Activated CD4-positive, alpha-beta T cell treated with anti-CD3 and anti-CD28 coated beads, Interleukin-2, amount 10 ng/mL, durations not matched to agents 7 days and 5 days (primary cell): Measurements from ENCODE around the gene ZNF521. TPM values are rescaled to one million over a fixed set of nuclear protein-coding genes. Genes with fewer than 3 reads are reported as not detected.

Source experiments
- CTCF ChIA-PET: fragments of 350-600 bp; sonication (Branson Sonifier 250); formaldehyde crosslinking; loops from one replicate; lab custom pipeline; 2021; ENCODE audit warnings: antibody characterized with exemption; lab: Charles Lee
- POLR2A ChIA-PET: fragments of 350-600 bp; sonication (Branson Sonifier 250); formaldehyde crosslinking; loops from one replicate; lab custom pipeline; 2021; ENCODE audit warnings: antibody characterized with exemption; lab: Charles Lee
- DNase-seq: peaks from one replicate; pipeline ENCODE4 v3.0.0-alpha.2; 2020
- H3K27ac Mint-ChIP-seq: one replicate; pipeline ENCODE4 v1.8.0; 2021; ENCODE audit warnings: mild to moderate bottlenecking, moderate library complexity, mixed read lengths
- H3K27me3 Mint-ChIP-seq: one replicate; pipeline ENCODE4 v1.8.0; 2021; ENCODE audit warnings: mixed read lengths
- H3K36me3 Mint-ChIP-seq: one replicate; pipeline ENCODE4 v1.8.0; 2021; ENCODE audit warnings: low read depth, mixed read lengths
- H3K4me1 Mint-ChIP-seq: one replicate; pipeline ENCODE4 v1.8.0; 2021; ENCODE audit warnings: mixed read lengths
- H3K4me3 Mint-ChIP-seq: one replicate; pipeline ENCODE4 v1.8.0; 2021; ENCODE audit warnings: mild to moderate bottlenecking, moderate library complexity, mixed read lengths
- H3K9me3 Mint-ChIP-seq: one replicate; pipeline ENCODE4 v1.8.0; 2021; ENCODE audit warnings: mixed read lengths
- total RNA-seq, 2 experiments: library from RNA; stranded (reverse); gene quantifications; one replicate each; pipeline ENCODE4 v1.2.3, GENCODE V29; 2021

Gene ZNF521
- total RNA-seq, 2 experiments from 2014 or later, result not detected

DNA sequence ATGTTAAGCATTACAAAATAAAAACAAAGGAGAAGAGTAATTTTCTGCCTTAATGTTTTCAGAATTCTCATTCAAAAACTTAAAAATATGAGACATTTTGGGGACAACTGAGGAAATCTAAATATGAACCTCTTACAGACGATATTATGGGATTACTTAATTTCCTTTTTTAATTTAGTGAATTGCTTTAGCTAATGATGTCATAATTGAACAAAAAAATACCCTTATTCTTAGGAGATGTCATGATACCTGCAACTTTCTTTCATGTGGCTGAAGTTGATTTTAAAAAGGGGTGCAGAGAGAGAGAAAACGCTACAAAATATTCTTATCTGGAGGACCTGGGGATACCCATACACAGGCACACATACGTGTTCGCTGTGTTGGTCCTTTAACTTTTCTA lies 129.3 kb downstream of the ZNF521 start:
- Mint-ChIP-seq H3K27ac (no peak overlapping the region), H3K9me3 (no peaks in the 10 kb centered on the region), H3K27me3 (no peaks in the 10 kb centered on the region), H3K4me1 (no peaks in the 10 kb centered on the region), H3K36me3 (no peaks in the 10 kb centered on the region), H3K4me3 (no peak overlapping the region)
- CTCF ChIA-PET, result no interaction called here
- no peak for DNase-seq
- POLR2A ChIA-PET, result no interaction called here

DNA sequence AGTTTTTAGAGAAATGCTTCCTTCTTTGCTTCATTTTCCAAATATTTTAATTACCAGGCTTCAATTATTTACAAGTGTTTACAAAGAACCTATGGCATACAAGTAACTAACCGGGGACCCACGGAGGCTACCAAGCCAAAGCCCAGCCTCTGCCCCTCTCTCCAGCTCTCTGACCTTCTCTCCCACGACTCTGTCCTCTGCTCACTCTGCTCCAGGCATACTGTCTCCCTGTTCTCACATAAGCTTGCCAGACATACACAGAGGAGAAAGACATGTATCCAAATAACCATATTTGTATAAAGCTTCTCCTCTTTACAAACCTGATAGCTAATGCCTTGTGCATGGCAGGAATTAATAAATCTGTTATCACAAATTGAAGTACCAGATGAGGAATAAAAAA lies 141.3 kb downstream of the ZNF521 start:
- POLR2A ChIA-PET, result no interaction called here
- no peak overlapping the region for H3K4me3 Mint-ChIP-seq
- no peaks in the 10 kb centered on the region for H3K27me3 Mint-ChIP-seq

DNA sequence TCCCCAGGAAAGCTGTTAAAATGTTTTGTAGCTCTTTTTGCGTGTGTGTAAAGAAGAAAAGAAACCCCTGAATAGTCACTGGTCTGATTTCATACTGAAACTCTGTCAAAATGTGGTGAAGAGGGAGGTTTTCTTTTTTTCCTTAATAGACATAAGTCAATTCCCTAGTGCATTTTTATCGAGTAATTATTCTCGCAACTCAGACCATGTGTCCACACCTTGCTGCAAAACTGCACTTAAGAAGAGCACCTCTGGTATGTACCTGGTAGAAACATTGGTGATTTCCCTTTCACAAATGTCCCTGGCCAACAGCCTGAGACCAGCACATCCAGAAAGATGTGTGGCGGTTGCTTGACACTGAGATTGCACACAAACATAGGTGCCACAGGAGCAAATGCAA lies 159.9 kb downstream of the ZNF521 start:
- no peak for DNase-seq
- no peaks in the 10 kb centered on the region for H3K4me1 Mint-ChIP-seq
- H3K9me3 Mint-ChIP-seq, result no peaks in the 10 kb centered on the region
- peaks cover 2% of the 10 kb centered on the region for H3K27me3 Mint-ChIP-seq
- H3K36me3 Mint-ChIP-seq, result no peaks in the 10 kb centered on the region
- POLR2A ChIA-PET, result no interaction called here
- H3K27ac Mint-ChIP-seq, result no peak overlapping the region
- H3K4me3 Mint-ChIP-seq, result no peak overlapping the region
- CTCF ChIA-PET, result no interaction called here

More for the DNA sequence above, 141.3 kb downstream of the ZNF521 start:
- no peak for DNase-seq
- H3K4me1 Mint-ChIP-seq, result no peaks in the 10 kb centered on the region
- H3K9me3 Mint-ChIP-seq, result no peaks in the 10 kb centered on the region
- no peaks in the 10 kb centered on the region for H3K36me3 Mint-ChIP-seq
- CTCF ChIA-PET, result no interaction called here
- no peak overlapping the region for H3K27ac Mint-ChIP-seq

DNA sequence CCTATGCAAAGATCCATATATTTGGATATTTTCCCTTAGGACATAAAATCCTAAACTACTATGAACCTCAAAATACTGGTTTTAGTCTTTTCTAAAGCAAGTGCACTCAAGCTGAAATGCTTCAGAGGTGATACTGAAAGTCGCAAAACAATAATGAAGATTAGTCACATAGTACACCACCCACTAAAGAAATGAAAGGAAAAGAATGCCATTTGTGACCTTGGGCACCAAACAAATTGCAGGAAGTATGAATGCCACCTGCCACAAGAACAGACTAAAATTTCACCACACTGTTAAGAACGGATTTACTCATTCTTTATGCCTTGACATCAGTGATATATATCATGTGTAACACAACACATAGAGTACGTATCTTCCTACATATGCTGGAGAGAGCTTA lies 161.5 kb downstream of the ZNF521 start:
- Mint-ChIP-seq H3K27me3 (peaks cover 2% of the 10 kb centered on the region), H3K27ac (no peak overlapping the region), H3K36me3 (no peaks in the 10 kb centered on the region), H3K4me1 (no peaks in the 10 kb centered on the region), H3K9me3 (no peaks in the 10 kb centered on the region), H3K4me3 (no peak overlapping the region)
- ChIA-PET POLR2A (no interaction called here), CTCF (no interaction called here)
- no peak for DNase-seq

DNA sequence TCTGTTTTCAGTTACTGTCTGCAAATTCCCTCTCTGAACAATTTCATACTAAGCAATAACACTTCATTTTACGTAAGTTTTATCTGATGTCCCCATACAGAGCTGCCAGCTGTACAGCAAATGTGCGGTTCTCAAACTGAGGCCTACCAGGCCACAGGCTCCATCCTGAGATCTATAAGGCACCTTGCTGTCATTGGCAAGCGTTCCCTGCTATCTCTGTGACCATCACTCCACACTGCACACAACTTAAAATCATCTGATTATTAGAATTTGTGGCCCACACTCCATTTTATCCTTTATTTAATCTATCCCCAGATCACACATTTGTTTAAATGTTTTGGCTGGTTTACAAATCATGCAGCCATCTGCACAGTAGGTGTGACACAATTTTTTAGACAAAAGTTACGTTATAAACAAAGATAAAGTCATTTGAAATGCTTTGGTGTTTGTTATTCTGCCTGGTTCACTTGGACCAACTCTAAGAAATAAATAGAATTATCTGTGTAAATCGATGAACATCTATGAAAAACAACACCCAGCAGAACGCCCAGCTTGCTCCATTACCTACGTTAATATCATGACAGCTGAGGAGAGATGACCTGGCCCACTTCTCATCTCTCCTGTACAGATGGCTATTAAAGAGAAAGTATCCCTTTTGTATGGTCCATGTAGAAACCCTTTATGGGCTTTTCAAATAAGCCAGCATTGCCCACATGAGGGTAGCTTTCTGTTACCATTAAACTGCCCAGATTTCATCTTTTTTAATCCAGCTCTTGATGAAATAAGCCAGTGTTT lies 162.4 kb downstream of the ZNF521 start:
- Mint-ChIP-seq H3K36me3 (no peaks in the 10 kb centered on the region), H3K27ac (no peak overlapping the region), H3K4me1 (no peaks in the 10 kb centered on the region), H3K9me3 (no peaks in the 10 kb centered on the region), H3K27me3 (no peaks in the 10 kb centered on the region), H3K4me3 (no peak overlapping the region)
- DNase-seq, result no peak
- POLR2A ChIA-PET, result no interaction called here
- CTCF ChIA-PET, result interaction anchor here (0.7 kb wide), 1 partner anchor 26 kb away, joined by 3 read pairs; no protein-coding TSS in a partner anchor

DNA sequence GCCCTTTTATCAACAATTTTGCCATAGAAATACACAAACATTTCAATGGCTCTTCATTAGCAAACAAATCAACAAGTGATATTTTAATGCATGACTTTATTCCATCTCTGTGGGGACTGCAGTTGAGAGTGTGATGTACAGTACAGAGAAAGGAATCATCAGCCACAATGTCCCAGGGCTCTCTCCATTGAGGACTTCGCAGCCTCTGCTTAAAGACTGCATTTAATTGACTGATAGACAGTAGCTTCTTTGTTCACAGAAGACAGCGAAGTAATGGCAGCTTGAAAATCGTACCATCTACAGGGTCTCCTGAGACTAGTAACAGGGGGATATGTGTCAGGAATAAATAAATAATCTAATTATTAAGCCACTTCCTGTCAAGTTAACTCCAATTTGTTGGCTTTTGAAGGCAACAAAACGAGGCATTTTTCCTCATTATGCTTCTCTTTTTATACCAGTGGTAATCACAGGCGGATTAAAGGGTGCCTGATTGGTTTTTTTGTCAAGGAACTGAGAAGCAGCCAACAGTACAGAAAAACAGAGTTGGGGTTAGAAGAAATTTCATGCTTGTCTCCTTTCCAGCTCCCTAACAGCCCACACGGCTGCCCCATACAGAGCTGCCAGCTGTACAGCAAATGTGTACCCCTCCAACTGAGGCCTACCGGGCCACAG lies 164.3 kb downstream of the ZNF521 start:
- CTCF ChIA-PET, result interaction anchor here (0.7 kb wide), 1 partner anchor 13 kb away, joined by 3 read pairs; no protein-coding TSS in a partner anchor

DNA sequence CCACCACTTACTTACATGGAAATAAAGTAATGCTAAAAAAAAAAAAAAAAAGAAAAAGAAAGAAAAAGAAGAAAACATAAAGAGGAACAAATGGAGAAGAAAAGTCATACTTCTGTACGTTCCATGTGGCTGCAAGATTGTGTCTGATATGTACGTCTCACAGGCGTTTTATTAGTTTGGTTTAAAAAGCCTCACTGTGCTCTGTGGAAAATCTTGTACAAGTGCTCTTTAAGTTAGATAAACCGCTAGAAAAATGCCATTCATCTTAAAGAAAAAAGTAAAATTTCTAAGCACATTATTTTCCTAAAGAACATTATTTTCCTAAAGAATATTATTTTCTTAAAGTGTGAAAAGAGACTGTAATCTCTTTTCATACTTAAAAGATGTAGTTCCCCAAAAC lies 165.1 kb downstream of the ZNF521 start:
- Mint-ChIP-seq H3K27ac (no peak overlapping the region), H3K36me3 (no peaks in the 10 kb centered on the region), H3K4me3 (no peak overlapping the region), H3K4me1 (no peaks in the 10 kb centered on the region), H3K9me3 (no peaks in the 10 kb centered on the region), H3K27me3 (no peaks in the 10 kb centered on the region)
- DNase-seq, result no peak
- ChIA-PET CTCF (interaction anchor here (0.5 kb wide), 1 partner anchor 1795 kb away, joined by 3 read pairs; no protein-coding TSS in a partner anchor), POLR2A (no interaction called here)

More for the DNA sequence above, 164.3 kb downstream of the ZNF521 start:
- Mint-ChIP-seq H3K4me1 (no peaks in the 10 kb centered on the region), H3K36me3 (no peaks in the 10 kb centered on the region), H3K4me3 (no peak overlapping the region), H3K27me3 (no peaks in the 10 kb centered on the region), H3K9me3 (no peaks in the 10 kb centered on the region), H3K27ac (no peak overlapping the region)
- POLR2A ChIA-PET, result no interaction called here
- no peak for DNase-seq

DNA sequence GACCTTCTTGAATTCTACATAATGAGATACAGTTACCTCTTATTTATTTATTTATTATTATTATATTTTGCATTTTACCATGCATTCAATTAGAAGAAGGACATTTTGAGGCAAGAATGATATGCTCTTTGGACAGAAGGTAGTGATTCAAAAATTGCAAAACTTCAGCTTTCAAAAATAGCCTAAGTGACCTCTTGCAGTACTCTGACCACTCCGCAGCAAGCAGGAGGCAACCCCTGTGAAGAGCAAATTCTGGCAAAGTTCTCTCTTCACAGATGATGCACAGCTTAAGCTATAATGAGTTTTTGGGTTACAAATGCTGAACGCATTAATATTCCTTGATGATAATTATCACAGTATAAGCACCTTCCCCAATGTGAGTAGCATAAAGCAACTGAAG lies 170.0 kb downstream of the ZNF521 start:
- POLR2A ChIA-PET, result no interaction called here
- no peak for DNase-seq
- Mint-ChIP-seq H3K27ac (no peak overlapping the region), H3K36me3 (no peaks in the 10 kb centered on the region), H3K4me3 (no peak overlapping the region), H3K9me3 (no peaks in the 10 kb centered on the region), H3K27me3 (no peaks in the 10 kb centered on the region), H3K4me1 (no peaks in the 10 kb centered on the region)
- CTCF ChIA-PET, result no interaction called here

DNA sequence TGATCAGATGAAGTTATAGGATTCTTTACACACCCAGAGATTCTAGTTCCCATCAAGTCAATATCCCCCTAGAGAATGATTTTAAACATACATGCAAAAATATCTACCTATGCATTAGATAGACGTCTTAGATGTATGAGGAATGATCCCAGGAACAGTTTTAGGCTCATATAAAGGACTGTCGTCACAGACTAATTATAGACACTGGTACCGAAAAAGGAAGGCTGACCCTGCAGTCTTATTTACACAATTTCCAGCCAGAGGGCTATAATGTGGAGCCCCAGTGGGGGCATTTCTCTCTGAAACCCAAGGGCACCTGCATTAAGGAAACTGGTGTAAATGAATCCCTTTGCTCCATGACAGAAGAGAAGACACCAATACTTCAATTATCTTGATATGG lies 170.4 kb downstream of the ZNF521 start:
- Mint-ChIP-seq H3K27ac (no peak overlapping the region), H3K9me3 (no peaks in the 10 kb centered on the region), H3K4me3 (no peak overlapping the region), H3K4me1 (no peaks in the 10 kb centered on the region), H3K27me3 (no peaks in the 10 kb centered on the region), H3K36me3 (no peaks in the 10 kb centered on the region)
- CTCF ChIA-PET, result no interaction called here
- POLR2A ChIA-PET, result no interaction called here
- no peak for DNase-seq

DNA sequence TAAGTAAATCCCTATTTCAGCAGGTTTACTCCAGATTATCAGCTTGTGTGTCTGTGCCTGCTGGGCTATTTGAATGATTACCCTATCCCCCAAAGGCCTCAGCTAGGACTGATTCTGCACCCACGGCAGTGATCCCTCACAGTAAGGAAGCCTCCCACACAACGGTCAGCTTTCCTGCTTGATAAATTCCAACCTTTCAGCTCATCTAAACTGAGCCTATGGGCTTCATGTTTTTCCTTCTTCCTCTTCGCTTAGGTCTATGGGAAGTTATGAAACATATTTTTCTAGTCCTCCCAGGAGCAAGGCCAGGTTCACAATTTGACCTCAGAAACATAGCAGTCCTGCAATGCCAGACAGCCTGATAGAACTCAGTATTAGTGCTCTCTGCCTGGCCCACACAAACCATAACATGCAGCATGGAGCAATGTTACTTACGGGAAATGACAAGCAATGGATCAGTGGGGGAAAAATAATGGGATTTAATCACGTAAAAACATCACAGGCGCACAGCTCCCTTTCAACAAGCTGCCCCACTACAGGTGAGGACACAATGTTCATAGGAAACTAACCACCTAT lies 170.9 kb downstream of the ZNF521 start:
- Mint-ChIP-seq H3K4me3 (no peak overlapping the region), H3K9me3 (no peaks in the 10 kb centered on the region), H3K4me1 (no peaks in the 10 kb centered on the region), H3K36me3 (no peaks in the 10 kb centered on the region), H3K27me3 (no peaks in the 10 kb centered on the region), H3K27ac (no peak overlapping the region)
- CTCF ChIA-PET, result no interaction called here
- POLR2A ChIA-PET, result no interaction called here
- no peak for DNase-seq

DNA sequence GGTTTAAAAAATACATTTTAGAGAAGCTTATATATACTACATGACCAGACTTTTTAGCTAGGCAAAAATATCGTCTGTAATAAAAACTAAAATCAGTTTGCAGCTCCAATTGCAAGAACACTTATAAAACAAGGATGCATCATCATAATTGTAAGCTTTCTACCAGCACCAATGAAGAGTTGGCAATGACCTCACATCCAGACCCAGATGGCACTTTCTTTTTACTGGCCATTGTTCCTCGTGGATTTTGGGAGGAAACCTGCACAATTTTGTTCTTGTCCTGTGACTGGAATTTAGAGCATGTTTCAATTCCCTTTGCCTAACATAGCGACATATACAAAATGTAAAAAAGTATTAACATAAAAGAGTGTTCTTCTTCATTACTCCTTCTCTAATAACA lies 174.3 kb downstream of the ZNF521 start:
- no peaks in the 10 kb centered on the region for H3K9me3 Mint-ChIP-seq
- H3K27ac Mint-ChIP-seq, result no peak overlapping the region
- no peaks in the 10 kb centered on the region for H3K27me3 Mint-ChIP-seq
- H3K4me1 Mint-ChIP-seq, result no peaks in the 10 kb centered on the region
- no peak overlapping the region for H3K4me3 Mint-ChIP-seq
- ChIA-PET POLR2A (no interaction called here), CTCF (no interaction called here)
- no peaks in the 10 kb centered on the region for H3K36me3 Mint-ChIP-seq
- no peak for DNase-seq

DNA sequence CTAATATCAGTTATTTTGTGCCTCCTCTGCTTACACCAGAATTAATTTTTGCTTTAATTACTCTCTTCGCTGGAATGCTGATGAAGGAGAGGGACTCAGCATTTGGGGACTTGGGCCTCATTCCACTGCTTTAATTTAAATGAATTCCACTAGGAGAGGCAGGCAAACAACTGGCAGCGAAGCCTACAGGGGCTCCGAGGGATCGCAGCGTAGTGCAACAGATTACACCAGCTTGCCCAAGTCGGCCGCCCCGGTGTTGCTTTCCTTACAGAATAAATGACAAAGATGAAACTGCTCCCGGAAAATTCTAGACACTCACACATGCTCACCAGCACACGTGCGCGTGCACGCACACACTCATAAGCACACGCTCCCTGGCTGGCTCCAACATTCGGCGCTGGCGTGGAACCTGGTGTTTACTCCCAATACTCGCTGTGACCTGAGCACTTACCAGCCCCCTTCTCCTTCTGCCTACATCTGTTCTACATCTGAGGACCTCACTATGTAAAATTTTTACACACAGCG lies 175.4 kb downstream of the ZNF521 start:
- no peaks in the 10 kb centered on the region for H3K36me3 Mint-ChIP-seq
- no peaks in the 10 kb centered on the region for H3K27me3 Mint-ChIP-seq
- no peaks in the 10 kb centered on the region for H3K9me3 Mint-ChIP-seq
- DNase-seq, result no peak
- no peak overlapping the region for H3K4me3 Mint-ChIP-seq
- POLR2A ChIA-PET, result no interaction called here
- H3K4me1 Mint-ChIP-seq, result no peaks in the 10 kb centered on the region
- no peak overlapping the region for H3K27ac Mint-ChIP-seq
- CTCF ChIA-PET, result no interaction called here
